AG04449 (cell line): ENCODE data around the gene SAMD1.

Source experiments
- CTCF ChIA-PET: fragments of 350-600 bp; formaldehyde crosslinking; extraction: SDS; loops from one replicate; lab custom pipeline; 2021; ENCODE audit warnings: antibody characterized with exemption; lab: Yijun Ruan, JAX
- POLR2A ChIA-PET: fragments of 400-600, 350-600 bp; formaldehyde crosslinking; extraction: SDS; loops from one replicate; lab custom pipeline; 2020; ENCODE audit warnings: antibody characterized with exemption, inconsistent platforms; lab: Yijun Ruan, JAX
- DNase-seq: peaks from one replicate; pipeline ENCODE4 v3.0.0-alpha.2; 2010; ENCODE audit warnings: low read depth, low spot score
- H3K4me3 ChIP-seq: 2 replicates; pipeline ENCODE4 v1.5.1; 2011; ENCODE audit warnings: low read depth, mild to moderate bottlenecking, control low read depth, low read length
- CTCF ChIP-seq: IDR thresholded peaks from one replicate; pipeline ENCODE4 v1.5.1; 2011; ENCODE audit warnings: mild to moderate bottlenecking, moderate library complexity, low read length, control low read depth, inconsistent platforms; ENCODE audit not compliant: insufficient read depth; ENCODE audit errors: missing control alignments

The SAMD1 gene

GRCh38 chr19:14094854-14095253 is 4.3 kb upstream of the SAMD1 start:
- DNase-seq, result no peak
- ChIA-PET CTCF (interaction anchor here (2.0 to 2.1 kb wide), 2 partner anchors 22 to 36 kb away, joined by 5 to 15 read pairs; partner anchors contain the start of gene MISP3), POLR2A (no interaction called here)
- TF ChIP-seq CTCF, result no peak
- no peak overlapping the region for H3K4me3 ChIP-seq

GRCh38 chr19:14093117-14093823 is 2.7 kb upstream of the SAMD1 start:
- H3K4me3 ChIP-seq, result no peak overlapping the region
- no peak for TF ChIP-seq CTCF
- CTCF ChIA-PET, result interaction anchor here (1.0 to 2.5 kb wide), 4 partner anchors 21 to 34 kb away, joined by 3 to 15 read pairs (median 6); partner anchors contain the start of gene MISP3
- POLR2A ChIA-PET, result no interaction called here
- DNase-seq, result no peak

DNA sequence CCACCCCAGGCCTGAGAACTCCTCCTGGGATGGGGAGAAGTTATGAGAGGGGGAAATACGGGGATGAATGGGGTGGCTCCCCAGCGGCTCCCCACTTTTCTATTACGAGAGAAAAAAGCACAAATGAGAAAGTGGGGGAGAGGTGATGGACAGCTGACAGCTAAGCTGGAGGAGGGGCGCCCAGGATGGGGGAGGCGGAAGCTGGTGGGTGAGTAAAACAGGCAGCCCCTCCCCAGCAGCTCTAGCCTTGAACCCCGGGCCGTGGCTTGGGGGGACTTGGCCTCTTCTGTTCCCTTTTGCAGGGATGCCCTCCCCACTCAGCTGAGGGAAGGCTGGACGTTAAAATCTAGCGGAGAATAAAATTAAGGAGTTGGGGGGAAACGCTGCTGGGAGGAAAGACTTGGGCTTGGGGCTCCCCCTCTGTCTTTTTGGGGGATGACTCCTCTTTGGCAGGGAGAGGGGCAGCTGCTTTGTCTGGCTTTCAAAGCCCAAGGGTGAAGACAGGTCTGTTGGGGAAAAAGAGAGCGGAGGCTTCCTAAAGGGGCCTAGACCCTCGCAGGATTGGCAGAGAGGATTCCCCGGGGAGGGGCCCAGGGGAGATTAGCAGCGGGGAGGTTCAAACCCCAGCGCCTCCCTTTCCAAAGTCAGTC is 1.4 kb upstream of the SAMD1 start:
- ChIA-PET POLR2A (interaction anchor here (1.1 to 1.2 kb wide), 2 partner anchors 26 to 45 kb away, joined by 3 read pairs; partner anchors contain the start of genes ASF1B and PRKACA), CTCF (interaction anchor here (1.1 to 2.5 kb wide), 4 partner anchors 16 to 44 kb away, joined by 3 to 7 read pairs (median 5); partner anchors contain the start of gene ASF1B)
- H3K4me3 ChIP-seq, result peak overlapping the region; percentile 79
- no peak for TF ChIP-seq CTCF
- DNase-seq, result no peak

GRCh38 chr19:14091081-14091812 is 696 bp upstream of the SAMD1 start:
- POLR2A ChIA-PET, result interaction anchor here (1.1 to 1.2 kb wide), 2 partner anchors 26 to 45 kb away, joined by 3 read pairs; partner anchors contain the start of genes ASF1B and PRKACA
- CTCF ChIA-PET, result interaction anchor here (1.1 to 2.5 kb wide), 4 partner anchors 15 to 45 kb away, joined by 3 to 7 read pairs (median 5); partner anchors contain the start of gene ASF1B

DNA sequence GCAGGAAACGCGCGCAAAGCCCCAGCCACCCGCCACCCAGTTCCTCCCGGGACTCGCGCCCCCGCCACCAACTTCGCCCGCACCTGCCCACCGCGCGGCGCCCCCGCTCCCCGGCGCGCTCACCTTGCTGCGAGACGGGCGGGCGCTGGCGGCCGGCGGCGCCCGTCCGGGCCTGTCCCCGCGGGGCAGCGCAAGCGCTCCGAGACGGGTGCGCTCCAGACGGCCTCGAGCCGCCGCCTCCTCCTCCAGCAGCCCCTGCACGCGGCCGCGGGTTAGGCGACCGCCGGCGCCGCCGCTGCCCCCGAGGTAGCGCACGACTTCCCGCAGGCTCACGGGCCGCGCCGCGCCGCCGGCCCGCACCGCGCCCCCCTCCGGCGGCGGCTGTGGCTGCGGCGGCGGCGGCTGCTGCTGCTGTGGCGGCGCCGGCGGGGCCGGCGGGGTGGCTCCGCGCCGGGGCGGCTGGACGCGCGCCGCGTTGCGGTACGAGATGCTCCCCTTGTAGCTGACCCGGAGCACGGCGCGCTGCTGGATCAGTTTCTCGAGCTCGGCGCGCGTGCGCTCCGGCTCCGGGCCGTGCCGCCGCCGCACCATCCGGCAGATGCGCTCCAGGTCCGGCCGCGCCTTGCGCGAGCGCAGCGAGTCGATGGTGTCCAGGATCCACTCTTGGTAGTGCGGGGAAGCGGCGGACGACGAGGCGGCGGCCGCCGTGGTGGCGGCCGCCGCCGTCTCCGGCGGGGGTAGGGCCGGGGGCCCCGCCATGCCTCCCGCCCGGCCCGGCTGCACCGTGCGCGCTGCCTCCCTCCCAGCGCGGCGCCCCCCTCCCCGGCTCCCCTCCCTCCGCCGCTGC is 666 bp downstream of the SAMD1 start:
- ChIA-PET POLR2A (interaction anchor here (0.7 kb wide), 1 partner anchor 493 kb away, joined by 4 read pairs; no protein-coding TSS in a partner anchor), CTCF (interaction anchor here (0.5 to 2.7 kb wide), 7 partner anchors 8 to 391 kb away, joined by 3 to 20 read pairs (median 5); partner anchors contain the start of gene NANOS3)
- peak overlapping the region; percentile 79 for H3K4me3 ChIP-seq
- no peak for TF ChIP-seq CTCF
- no peak for DNase-seq

More at GRCh38 chr19:14091081-14091812, 696 bp upstream of the SAMD1 start:
- peak; percentile 7 for TF ChIP-seq CTCF
- peak overlapping the region; percentile 79 for H3K4me3 ChIP-seq
- no peak for DNase-seq
